ENCODE results near the gene GPR37. TPM values are rescaled to one million over a fixed set of nuclear protein-coding genes. Genes with fewer than 3 reads are reported as not detected.

The GPR37 gene
- total RNA-seq, 2 experiments from 2014 or later = not detected

DNA sequence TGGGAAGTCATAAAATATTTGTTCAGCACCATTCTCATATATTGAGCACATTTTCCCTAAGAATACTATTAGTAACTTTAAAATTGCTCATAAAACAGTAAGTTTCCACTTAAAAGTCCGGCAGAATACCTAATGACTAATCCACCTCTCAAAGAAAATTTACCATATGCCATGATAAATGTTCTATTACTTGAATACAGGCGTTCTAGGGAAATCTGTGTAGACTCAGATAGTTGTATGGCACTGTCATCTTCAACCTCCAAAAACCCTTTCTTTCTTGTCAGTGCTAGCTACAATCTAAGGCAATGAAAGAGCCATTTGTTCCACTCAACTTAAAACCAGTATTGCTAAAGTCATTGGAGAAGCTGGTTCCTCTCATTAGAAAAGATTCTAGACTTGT, 7.3 kb downstream of the GPR37 start:
- Mint-ChIP-seq H3K4me3 (no peak overlapping the region), H3K27ac (no peak overlapping the region), H3K9me3 (no peaks in the 10 kb centered on the region), H3K36me3 (ENCODE audit: low read depth) (no peaks in the 10 kb centered on the region), H3K4me1 (ENCODE audit: low read depth) (no peaks in the 10 kb centered on the region), H3K27me3 (peaks cover 29% of the 10 kb centered on the region)
- ATAC-seq = no peak
- TF ChIP-seq, protein P1, sequence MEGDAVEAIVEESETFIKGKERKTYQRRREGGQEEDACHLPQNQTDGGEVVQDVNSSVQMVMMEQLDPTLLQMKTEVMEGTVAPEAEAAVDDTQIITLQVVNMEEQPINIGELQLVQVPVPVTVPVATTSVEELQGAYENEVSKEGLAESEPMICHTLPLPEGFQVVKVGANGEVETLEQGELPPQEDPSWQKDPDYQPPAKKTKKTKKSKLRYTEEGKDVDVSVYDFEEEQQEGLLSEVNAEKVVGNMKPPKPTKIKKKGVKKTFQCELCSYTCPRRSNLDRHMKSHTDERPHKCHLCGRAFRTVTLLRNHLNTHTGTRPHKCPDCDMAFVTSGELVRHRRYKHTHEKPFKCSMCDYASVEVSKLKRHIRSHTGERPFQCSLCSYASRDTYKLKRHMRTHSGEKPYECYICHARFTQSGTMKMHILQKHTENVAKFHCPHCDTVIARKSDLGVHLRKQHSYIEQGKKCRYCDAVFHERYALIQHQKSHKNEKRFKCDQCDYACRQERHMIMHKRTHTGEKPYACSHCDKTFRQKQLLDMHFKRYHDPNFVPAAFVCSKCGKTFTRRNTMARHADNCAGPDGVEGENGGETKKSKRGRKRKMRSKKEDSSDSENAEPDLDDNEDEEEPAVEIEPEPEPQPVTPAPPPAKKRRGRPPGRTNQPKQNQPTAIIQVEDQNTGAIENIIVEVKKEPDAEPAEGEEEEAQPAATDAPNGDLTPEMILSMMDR (IDR thresholded peaks at IDR 0.05) = no peak
- DNase-seq = no peak
- ChIA-PET CTCF (no interaction called here), POLR2A (no interaction called here)
- intact Hi-C loops (cut with micrococcal nuclease) = no loop called here

- no peak for ATAC-seq
- H3K9me3 Mint-ChIP-seq = no peaks in the 10 kb centered on the region
- no peaks in the 10 kb centered on the region for H3K36me3 Mint-ChIP-seq (ENCODE audit: low read depth)
- H3K27ac Mint-ChIP-seq = no peak overlapping the region
- H3K4me3 Mint-ChIP-seq = no peak overlapping the region
- TF ChIP-seq, protein P1 (IDR thresholded peaks at IDR 0.05) = no peak
- no peak for DNase-seq
- H3K27me3 Mint-ChIP-seq = peaks cover 17% of the 10 kb centered on the region
- intact Hi-C loops (cut with micrococcal nuclease) = no loop called here
- H3K4me1 Mint-ChIP-seq (ENCODE audit: low read depth) = no peaks in the 10 kb centered on the region
- POLR2A ChIA-PET = no interaction called here
- CTCF ChIA-PET = no interaction called here
Measured at GRCh38 chr7:124754576-124755268, 10.9 kb downstream of the GPR37 start.

DNA sequence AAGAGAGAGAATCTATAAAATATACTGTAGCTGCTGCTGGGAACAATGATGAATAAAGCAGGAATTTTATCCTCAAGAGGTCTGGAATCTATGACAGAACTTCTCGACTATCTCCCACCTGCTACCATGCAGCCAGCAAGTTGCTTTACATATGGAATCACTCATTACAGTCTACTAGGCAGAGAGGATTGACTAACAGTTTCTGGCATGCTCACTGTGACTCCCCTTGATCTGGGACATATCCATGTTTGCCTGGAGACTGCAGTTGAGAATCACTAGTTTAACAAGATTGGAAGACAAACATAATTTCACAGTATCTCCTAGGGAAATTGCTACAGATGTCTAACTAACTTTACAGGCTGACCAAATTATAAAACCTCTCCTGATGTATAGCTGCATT, 13.3 kb downstream of the GPR37 start:
- Mint-ChIP-seq H3K27ac (no peak overlapping the region), H3K4me1 (ENCODE audit: low read depth) (no peaks in the 10 kb centered on the region), H3K36me3 (ENCODE audit: low read depth) (no peaks in the 10 kb centered on the region), H3K27me3 (peaks cover 7% of the 10 kb centered on the region), H3K4me3 (no peak overlapping the region), H3K9me3 (no peaks in the 10 kb centered on the region)
- ChIA-PET CTCF (no interaction called here), POLR2A (no interaction called here)
- no peak for DNase-seq
- ATAC-seq = no peak
- intact Hi-C loops (cut with micrococcal nuclease) = no loop called here
- TF ChIP-seq, protein P1 (IDR thresholded peaks at IDR 0.05) = no peak

GRCh38 chr7:124751027-124751426, 14.6 kb downstream of the GPR37 start:
- POLR2A ChIA-PET = no interaction called here
- H3K4me3 Mint-ChIP-seq = no peak overlapping the region
- TF ChIP-seq, protein P1 (IDR thresholded peaks at IDR 0.05) = no peak
- H3K27ac Mint-ChIP-seq = no peak overlapping the region
- DNase-seq = no peak
- intact Hi-C loops (cut with micrococcal nuclease) = no loop called here
- H3K9me3 Mint-ChIP-seq = no peaks in the 10 kb centered on the region
- ATAC-seq = no peak
- CTCF ChIA-PET = no interaction called here
- no peaks in the 10 kb centered on the region for H3K36me3 Mint-ChIP-seq (ENCODE audit: low read depth)
- no peaks in the 10 kb centered on the region for H3K4me1 Mint-ChIP-seq (ENCODE audit: low read depth)
- H3K27me3 Mint-ChIP-seq = peaks cover 1% of the 10 kb centered on the region

DNA sequence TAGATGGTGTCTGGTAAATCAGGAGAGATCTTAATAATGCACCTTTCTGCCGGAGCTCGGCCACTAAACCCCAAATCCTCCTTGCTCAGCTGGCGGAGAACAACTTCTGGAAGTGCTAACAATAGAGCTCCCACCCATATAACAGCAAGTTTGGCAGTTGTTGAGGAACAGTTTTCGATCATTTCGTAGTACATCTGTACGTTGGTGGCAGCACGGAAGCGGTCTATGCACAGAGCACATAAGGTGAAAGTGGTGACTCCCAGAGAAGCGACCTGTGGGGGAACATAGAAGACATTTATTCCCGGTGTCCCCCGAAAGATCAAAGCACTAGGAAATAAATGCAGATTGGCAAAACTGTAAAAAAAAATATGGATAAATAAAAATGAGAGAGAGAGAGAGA, 18.5 kb downstream of the GPR37 start:
- DNase-seq (no peak), ATAC-seq (no peak)
- intact Hi-C loops (cut with micrococcal nuclease) = no loop called here
- H3K4me3 Mint-ChIP-seq = no peak overlapping the region
- H3K4me1 Mint-ChIP-seq (ENCODE audit: low read depth) = no peaks in the 10 kb centered on the region
- H3K27me3 Mint-ChIP-seq = peaks cover 5% of the 10 kb centered on the region
- no peaks in the 10 kb centered on the region for H3K36me3 Mint-ChIP-seq (ENCODE audit: low read depth)
- TF ChIP-seq, protein P1 (IDR thresholded peaks at IDR 0.05) = no peak
- CTCF ChIA-PET = no interaction called here
- no peaks in the 10 kb centered on the region for H3K9me3 Mint-ChIP-seq
- POLR2A ChIA-PET = no interaction called here
- H3K27ac Mint-ChIP-seq = no peak overlapping the region

All from activated CD8-positive, alpha-beta T cell treated with anti-CD3 and anti-CD28 coated beads for 36 hours (primary cell).